CD4-positive, alpha-beta T cell (primary cell): ENCODE measurements around the gene ICAM3. TPM values are rescaled to one million over a fixed set of nuclear protein-coding genes. Genes with fewer than 3 reads are reported as not detected.

Experiments
- ATAC-seq: fragments of 200-7000 bp; cut with Tn5 transposase; one replicate; pipeline ENCODE4 v1.10.0; 2022; ENCODE audit warnings: mild to moderate bottlenecking; ENCODE audit not compliant: poor library complexity
- CTCF ChIA-PET: fragments of 350-600 bp; sonication (Branson Sonifier 250); formaldehyde crosslinking; loops from one replicate; lab custom pipeline; 2021; ENCODE audit warnings: antibody characterized with exemption, inconsistent platforms; lab: Charles Lee
- POLR2A ChIA-PET: fragments of 350-600 bp; sonication (Branson Sonifier 250); formaldehyde crosslinking; loops from one replicate; lab custom pipeline; 2021; ENCODE audit warnings: antibody characterized with exemption, inconsistent platforms; lab: Charles Lee
- DNase-seq, 14 experiments: peaks; one replicate each; pipeline ENCODE4 v3.0.0-alpha.2; 2013 to 2020; ENCODE audit warnings: mixed read lengths in 2 of 14
- H3K27ac ChIP-seq, 2 donors: one replicate each; pipeline versions ENCODE4 v1.5.1 to v1.7.0; 2013; ENCODE audit warnings: low read length in 2 of 2, low read depth in 1 of 2, mild to moderate bottlenecking in 1 of 2
- H3K27me3 ChIP-seq, 2 experiments: 1 replicate in 1 of 2; 2 replicates in 1 of 2; pipeline versions ENCODE4 v1.6.1 to v1.7.0; 2013; ENCODE audit warnings: low read length in 2 of 2, control low read depth in 1 of 2, mild to moderate bottlenecking in 1 of 2, moderate library complexity in 1 of 2; ENCODE audit not compliant: insufficient read depth in 2 of 2, control insufficient read depth in 1 of 2
- H3K36me3 ChIP-seq: one replicate; pipeline ENCODE4 v1.6.1; 2013; ENCODE audit warnings: low read length, control low read depth; ENCODE audit not compliant: insufficient read depth
- H3K4me1 ChIP-seq: one replicate; pipeline ENCODE4 v1.6.1; 2013; ENCODE audit warnings: low read length, control low read depth; ENCODE audit not compliant: insufficient read depth
- H3K4me3 ChIP-seq: one replicate; pipeline ENCODE4 v1.5.1; 2013; ENCODE audit warnings: mild to moderate bottlenecking, low read length, moderate library complexity
- H3K9me3 ChIP-seq, 2 experiments: 1 replicate in 1 of 2; 2 replicates in 1 of 2; pipeline versions ENCODE4 v1.6.1 to v1.7.0; 2013; ENCODE audit warnings: low read length in 2 of 2, mild to moderate bottlenecking in 2 of 2, control low read depth in 1 of 2, moderate library complexity in 1 of 2; ENCODE audit not compliant: control insufficient read depth in 1 of 2, insufficient read depth in 1 of 2
- H3K27ac Mint-ChIP-seq: one replicate; pipeline ENCODE4 v1.8.0; 2020; ENCODE audit warnings: mixed read lengths
- H3K27me3 Mint-ChIP-seq: one replicate; pipeline ENCODE4 v1.8.0; 2021; ENCODE audit warnings: mixed read lengths
- H3K36me3 Mint-ChIP-seq: one replicate; pipeline ENCODE4 v1.8.0; 2021; ENCODE audit warnings: low read depth, mixed read lengths
- H3K4me1 Mint-ChIP-seq: one replicate; pipeline ENCODE4 v1.8.0; 2021; ENCODE audit warnings: low read depth, mixed read lengths
- H3K4me3 Mint-ChIP-seq: one replicate; pipeline ENCODE4 v1.8.0; 2020; ENCODE audit warnings: mild to moderate bottlenecking, mixed read lengths
- H3K9me3 Mint-ChIP-seq: one replicate; pipeline ENCODE4 v1.8.0; 2020; ENCODE audit warnings: mixed read lengths
- CTCF ChIP-seq: fragments of 200-600 bp; IDR thresholded peaks from one replicate; pipeline ENCODE4 v1.8.0; 2022; ENCODE audit warnings: antibody characterized with exemption, mild to moderate bottlenecking
- intact Hi-C, 2 experiments: fragments of 100-400 bp; cut with DNase I in 1 of 2; cut with micrococcal nuclease in 1 of 2; formaldehyde crosslinking; loops; one replicate each; pipeline versions ENCODE4 v1.15.1 to v1.9.0; 2023 to 2025; cut with DNase I, micrococcal nuclease
- total RNA-seq, 174 experiments: library from RNA in 2 of 174; stranded (reverse) in 2 of 174; gene quantifications; one replicate each; pipeline ENCODE4 v1.2.3 and lab custom pipeline; 2021 to 2026

The ICAM3 gene
- total RNA-seq, 2 experiments from 2014 or later = 164 to 173 TPM

GRCh38 chr19:10293637-10294367 is 45.6 kb downstream of the ICAM3 start:
- ATAC-seq (no peak), DNase-seq (peak in 1 of 14 experiments; percentile 19)
- POLR2A ChIA-PET = no interaction called here
- Histone ChIP-seq H3K4me3 (no peak overlapping the region), H3K4me1 (peaks cover 73% of the 10 kb centered on the region), H3K9me3 (peaks cover 0 to 53% of the 10 kb centered on the region in 2 experiments), H3K27ac (no peak overlapping the region), H3K27me3 (peaks cover 67 to 70% of the 10 kb centered on the region in 2 experiments), H3K36me3 (no peaks in the 10 kb centered on the region)
- CTCF ChIA-PET = no interaction called here
- no peak for TF ChIP-seq CTCF
- Mint-ChIP-seq H3K4me3 (peak overlapping the region; percentile 69), H3K27ac (no peak overlapping the region), H3K27me3 (peaks cover 73% of the 10 kb centered on the region), H3K4me1 (peaks cover 49% of the 10 kb centered on the region), H3K9me3 (no peaks in the 10 kb centered on the region), H3K36me3 (no peaks in the 10 kb centered on the region)
- intact Hi-C loops = no loop called here

- DNase-seq (peak in 2 of 14 experiments; percentile 43 to 57), ATAC-seq (no peak)
- Histone ChIP-seq H3K4me3 (peak overlapping the region; percentile 48), H3K27me3 (peaks cover 74 to 77% of the 10 kb centered on the region in 2 experiments), H3K4me1 (peaks cover 81% of the 10 kb centered on the region), H3K36me3 (no peaks in the 10 kb centered on the region), H3K9me3 (peaks cover 0 to 59% of the 10 kb centered on the region in 2 experiments), H3K27ac (no peak overlapping the region)
- intact Hi-C loops = no loop called here
- Mint-ChIP-seq H3K27ac (no peak overlapping the region), H3K9me3 (no peaks in the 10 kb centered on the region), H3K36me3 (no peaks in the 10 kb centered on the region), H3K27me3 (peaks cover 80% of the 10 kb centered on the region), H3K4me3 (peak overlapping the region; percentile 69), H3K4me1 (peaks cover 55% of the 10 kb centered on the region)
- TF ChIP-seq CTCF = no peak
- POLR2A ChIA-PET = interaction anchor here (5.0 kb wide), 1 partner anchor 22 kb away, joined by 39 read pairs; the partner anchor contains the start of gene ICAM1
- CTCF ChIA-PET = interaction anchor here (1.0 to 2.4 kb wide), 2 partner anchors 23 to 98 kb away, joined by 4 to 9 read pairs; partner anchors contain the start of gene ICAM1
Observed at GRCh38 chr19:10292789-10293636, 46.4 kb downstream of the ICAM3 start.

- no peaks in the 10 kb centered on the region for H3K36me3 ChIP-seq
- H3K9me3 Mint-ChIP-seq = no peaks in the 10 kb centered on the region
- TF ChIP-seq CTCF = no peak
- POLR2A ChIA-PET = interaction anchor here (1.3 to 5.0 kb wide), 4 partner anchors 22 to 97 kb away, joined by 3 to 39 read pairs (median 6); partner anchors contain the start of genes ICAM1 and RAVER1
- H3K27me3 ChIP-seq = peaks cover 82 to 85% of the 10 kb centered on the region in 2 experiments
- peak overlapping the region; percentile 82 for H3K4me3 Mint-ChIP-seq
- H3K36me3 Mint-ChIP-seq = no peaks in the 10 kb centered on the region
- H3K4me1 ChIP-seq = peaks cover 88% of the 10 kb centered on the region
- H3K4me3 ChIP-seq = peak overlapping the region; percentile 48
- H3K27me3 Mint-ChIP-seq = peaks cover 88% of the 10 kb centered on the region
- peaks cover 62% of the 10 kb centered on the region for H3K4me1 Mint-ChIP-seq
- CTCF ChIA-PET = interaction anchor here (0.8 to 2.4 kb wide), 4 partner anchors 22 to 99 kb away, joined by 3 to 9 read pairs (median 4); partner anchors contain the start of gene ICAM1
- DNase-seq (peak in 12 of 14 experiments; percentile 38 to 79 (median 58)), ATAC-seq (peak; percentile 45)
- peaks cover 0 to 66% of the 10 kb centered on the region in 2 experiments for H3K9me3 ChIP-seq
- H3K27ac ChIP-seq = no peak overlapping the region
- peak overlapping the region; percentile 40 for H3K27ac Mint-ChIP-seq
- intact Hi-C loops = no loop called here
Observed at GRCh38 chr19:10292206-10292788, 47.1 kb downstream of the ICAM3 start.
